CD4-positive, alpha-beta T cell treated with Interleukin-2 at 100 ng/mL for 4 hours (primary cell): ENCODE measurements around the gene LAMP1.
"Not testable (repeated sequence)": the region's sequence is repeated elsewhere in the genome, so short reads cannot be mapped to it uniquely, and the experiment has no call there.

ENCODE experiments used
- DNase-seq: peaks from one replicate; pipeline ENCODE4 v3.0.0-alpha.2; 2020; ENCODE audit warnings: low spot score

The LAMP1 gene

DNA sequence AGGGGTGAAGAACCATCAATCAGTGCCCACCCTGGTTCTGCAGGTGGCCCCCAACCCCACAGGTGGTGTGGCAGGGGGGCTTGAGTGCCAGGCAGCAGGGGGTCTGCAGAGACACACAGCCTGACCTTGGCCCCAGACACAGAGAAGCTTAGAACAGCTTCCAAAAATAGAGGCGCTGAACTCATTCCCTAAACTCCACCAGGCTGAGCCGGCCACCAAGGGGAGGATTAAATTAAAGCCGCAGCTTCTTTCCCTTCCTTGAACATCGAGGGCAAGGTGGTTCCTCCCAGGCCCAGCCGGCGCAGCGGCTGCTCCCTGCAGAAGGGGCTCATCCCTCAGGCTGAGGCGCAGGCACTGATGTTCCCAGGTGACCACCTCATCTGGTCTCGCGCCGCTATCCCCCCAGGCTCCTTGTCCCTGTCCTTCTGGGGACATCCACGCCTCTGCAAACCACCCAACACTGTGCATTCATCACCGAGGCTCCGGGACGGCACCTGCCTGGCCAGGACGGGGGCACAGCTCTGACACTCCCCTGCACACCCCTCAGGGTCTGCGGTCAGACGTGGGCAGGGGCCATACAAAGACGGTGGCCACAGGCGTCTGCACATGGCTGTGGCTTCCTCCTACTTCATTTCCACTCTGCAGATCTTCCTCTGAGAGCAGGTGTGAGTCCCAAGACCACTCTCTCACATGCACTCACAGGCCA is 30.9 kb downstream of the LAMP1 start:
- no peak for DNase-seq

- no peak for DNase-seq
Measured at GRCh38 chr13:113328851-113329250, 31.8 kb downstream of the LAMP1 start.

DNA sequence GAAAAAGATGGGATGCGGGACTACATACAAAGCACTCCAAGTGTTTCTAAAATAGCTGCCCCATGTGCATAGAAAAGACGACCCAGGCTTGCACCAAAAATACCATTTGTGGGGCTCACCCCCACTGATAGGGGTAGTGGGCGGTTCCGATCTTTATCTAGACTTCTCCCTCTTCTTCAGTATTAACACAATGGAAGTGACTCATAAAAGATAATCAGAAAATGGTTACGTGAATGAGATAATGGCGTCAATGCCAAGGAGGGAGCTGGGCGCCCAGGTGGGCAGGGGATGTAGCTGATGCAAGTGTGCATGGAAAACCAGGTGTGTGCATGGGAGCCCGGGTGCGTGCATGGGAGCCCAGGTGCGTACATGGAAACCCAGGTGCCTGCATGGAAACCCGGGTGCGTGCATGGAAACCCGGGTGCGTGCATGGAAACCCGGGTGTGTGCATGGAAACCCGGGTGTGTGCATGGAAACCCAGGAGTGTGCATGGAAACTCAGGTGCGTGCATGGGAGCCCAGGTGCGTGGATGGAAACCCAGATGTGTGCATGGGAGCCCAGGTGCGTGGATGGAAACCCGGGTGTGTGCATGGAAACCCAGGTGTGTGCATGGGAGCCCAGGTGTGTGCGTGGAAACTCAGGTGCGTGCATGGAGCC is 32.7 kb downstream of the LAMP1 start:
- DNase-seq: no peak

GRCh38 chr13:113332615-113333014 is 35.6 kb downstream of the LAMP1 start:
- no peak for DNase-seq

DNA sequence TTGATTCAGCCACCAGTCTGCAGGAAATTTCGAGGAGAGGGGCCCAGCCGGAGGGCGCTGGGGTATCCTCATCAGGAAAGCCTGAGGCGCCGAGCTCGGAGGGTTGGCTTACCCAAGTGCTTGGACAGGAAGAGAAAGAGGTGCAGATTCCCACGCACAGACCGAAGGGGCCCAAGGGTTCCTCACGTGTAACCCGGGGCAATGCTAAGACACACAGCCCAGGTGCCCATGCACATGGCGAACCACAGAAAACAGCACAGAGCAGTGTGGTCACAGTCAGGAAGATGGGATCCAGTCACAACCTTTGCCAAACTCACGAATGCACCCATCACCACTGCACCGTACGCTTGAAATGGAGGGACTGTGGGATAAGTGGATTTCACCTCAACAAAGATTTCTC is 36.0 kb downstream of the LAMP1 start:
- no peak for DNase-seq

- no peak for DNase-seq
Measured at GRCh38 chr13:113337556-113337955, 40.5 kb downstream of the LAMP1 start.

DNA sequence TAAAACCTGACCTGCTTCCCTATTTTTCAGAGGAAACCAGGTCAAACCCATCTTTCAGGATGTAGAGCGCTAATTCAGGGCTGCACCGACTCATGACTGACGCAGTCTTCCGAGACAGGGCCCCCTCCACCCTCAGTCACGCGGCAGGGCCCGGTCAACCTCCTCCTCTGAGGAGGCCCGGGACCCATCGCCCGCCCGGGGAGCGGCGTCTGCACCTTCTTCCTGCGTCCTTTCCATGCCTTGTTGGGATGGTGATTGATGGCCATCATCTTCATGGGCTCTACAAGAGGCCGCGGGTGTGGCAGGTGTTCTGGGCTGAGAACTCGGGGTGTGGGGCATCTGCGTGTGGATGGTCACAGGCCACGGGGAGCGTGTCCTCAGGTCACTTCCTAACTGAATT is 40.9 kb downstream of the LAMP1 start:
- no peak for DNase-seq

- DNase-seq: no peak
Measured at GRCh38 chr13:113338451-113338850, 41.4 kb downstream of the LAMP1 start.

DNA sequence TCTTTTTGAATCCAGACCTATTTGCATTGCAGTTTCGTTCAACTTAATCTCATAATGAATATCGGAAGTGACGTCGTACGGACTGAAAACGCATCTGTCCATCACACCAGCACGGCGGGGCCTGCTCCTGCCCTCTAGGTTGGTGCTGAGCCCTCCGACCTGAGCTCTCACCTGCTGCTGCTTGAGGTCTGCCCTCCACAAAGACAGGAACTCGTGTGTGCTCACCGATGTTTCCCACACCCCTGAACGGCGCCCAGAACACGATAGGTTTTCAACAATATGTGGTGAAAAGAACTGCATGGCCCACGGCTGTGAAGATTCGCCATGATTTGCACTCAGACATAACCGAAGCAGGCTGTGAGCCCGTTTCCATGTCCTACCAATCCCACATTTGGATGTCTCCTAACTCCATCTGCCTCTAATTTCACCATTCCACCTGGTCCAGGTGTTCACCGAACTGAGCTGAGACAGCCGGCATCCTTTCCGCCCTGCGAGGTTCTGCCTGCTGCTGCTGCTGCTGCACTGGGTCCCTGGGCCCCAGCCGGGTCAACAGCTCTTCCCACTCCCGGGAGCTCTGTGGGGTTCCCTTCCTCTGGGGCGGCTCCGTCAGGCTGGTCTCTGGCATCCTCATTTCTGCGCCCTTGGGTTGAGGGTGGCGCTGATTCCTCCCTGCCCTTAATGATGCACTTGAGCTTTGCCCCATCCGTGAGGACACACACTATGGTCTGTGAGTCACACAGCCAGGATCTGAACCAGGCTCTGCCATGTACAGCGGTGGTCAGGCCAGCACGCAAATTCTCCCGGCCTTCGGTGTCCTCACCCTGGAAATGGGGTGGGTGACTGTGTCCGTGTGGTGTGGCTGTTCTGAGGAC is 46.0 kb downstream of the LAMP1 start:
- DNase-seq: no peak

DNA sequence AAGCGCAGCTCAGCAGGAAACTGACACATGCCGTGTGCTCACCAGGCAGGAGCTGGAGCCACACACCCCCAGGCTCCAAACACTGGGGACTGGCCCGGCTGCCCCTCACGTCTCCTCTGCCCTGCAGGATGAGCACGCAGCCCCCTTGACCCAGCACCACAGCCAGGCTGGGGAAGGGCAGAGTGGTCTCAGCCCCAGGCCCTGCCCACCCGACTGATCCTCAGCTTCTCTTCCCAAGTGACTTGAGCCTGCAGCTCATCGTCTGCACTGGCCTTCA is 46.6 kb downstream of the LAMP1 start:
- DNase-seq: no peak

DNA sequence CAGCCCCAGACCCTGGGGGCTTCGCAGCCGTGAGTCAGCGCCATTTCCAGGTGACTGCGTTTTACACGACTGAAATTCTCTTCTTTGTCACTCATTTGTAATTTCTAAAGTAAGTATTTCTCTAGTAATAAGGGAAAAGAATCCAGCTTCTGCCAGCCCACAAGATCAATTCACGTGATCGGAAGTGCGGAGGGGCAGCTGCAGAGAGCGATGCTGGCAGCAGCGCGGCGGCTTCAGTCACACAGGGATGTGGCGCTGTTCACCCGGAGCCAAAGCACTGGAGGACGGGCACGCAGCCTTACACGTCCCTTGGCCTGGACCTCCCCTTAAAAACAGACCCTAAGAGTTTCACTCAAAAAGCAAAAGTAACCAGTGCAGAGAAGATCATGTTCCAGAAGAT is 48.4 kb downstream of the LAMP1 start:
- DNase-seq: no peak

DNA sequence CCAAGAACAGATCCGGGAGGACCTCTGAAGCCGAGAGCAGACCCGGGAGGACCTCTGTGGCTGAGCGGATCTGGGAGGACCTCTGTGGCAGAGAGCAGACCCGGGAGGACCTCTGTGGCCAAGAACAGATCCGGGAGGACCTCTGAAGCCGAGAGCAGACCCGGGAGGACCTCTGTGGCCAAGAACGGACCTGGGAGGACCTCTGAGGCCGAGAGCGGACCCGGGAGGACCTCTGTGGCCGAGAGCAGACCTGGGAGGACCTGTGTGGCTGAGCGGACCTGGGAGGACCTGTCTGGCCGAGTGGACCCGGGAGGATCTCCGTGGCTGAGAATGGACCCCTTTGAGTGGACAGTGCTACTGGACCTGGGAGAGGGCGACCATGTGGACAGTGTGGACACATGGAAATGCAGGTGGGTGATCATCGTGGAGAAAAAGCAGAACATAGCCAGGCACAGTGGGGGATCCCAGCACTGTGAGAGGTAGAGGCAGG is 50.7 kb downstream of the LAMP1 start:
- not testable (repeated sequence) for DNase-seq

DNA sequence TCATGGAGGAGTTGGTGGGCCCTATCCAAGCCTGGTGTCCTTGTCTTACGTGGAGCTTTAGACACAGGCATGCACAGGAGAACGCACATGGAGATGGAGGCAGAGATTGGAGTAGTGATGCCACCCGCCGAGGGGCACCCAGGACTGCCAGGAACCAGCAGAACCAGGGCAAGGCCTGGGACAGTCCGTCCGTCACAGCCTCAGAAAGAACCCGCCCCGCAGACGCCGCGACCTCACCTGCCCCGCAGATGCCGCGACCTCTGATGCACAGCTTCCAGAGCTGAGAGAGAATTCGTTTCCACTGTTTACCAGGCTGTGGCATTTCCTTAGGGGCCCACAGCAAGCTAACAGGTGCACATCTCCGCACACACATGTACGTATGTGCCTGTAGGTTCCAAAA is 51.6 kb downstream of the LAMP1 start:
- DNase-seq: no peak

GRCh38 chr13:113349050-113349449 is 52.0 kb downstream of the LAMP1 start:
- no peak for DNase-seq

GRCh38 chr13:113349491-113349890 is 52.5 kb downstream of the LAMP1 start:
- no peak for DNase-seq

DNA sequence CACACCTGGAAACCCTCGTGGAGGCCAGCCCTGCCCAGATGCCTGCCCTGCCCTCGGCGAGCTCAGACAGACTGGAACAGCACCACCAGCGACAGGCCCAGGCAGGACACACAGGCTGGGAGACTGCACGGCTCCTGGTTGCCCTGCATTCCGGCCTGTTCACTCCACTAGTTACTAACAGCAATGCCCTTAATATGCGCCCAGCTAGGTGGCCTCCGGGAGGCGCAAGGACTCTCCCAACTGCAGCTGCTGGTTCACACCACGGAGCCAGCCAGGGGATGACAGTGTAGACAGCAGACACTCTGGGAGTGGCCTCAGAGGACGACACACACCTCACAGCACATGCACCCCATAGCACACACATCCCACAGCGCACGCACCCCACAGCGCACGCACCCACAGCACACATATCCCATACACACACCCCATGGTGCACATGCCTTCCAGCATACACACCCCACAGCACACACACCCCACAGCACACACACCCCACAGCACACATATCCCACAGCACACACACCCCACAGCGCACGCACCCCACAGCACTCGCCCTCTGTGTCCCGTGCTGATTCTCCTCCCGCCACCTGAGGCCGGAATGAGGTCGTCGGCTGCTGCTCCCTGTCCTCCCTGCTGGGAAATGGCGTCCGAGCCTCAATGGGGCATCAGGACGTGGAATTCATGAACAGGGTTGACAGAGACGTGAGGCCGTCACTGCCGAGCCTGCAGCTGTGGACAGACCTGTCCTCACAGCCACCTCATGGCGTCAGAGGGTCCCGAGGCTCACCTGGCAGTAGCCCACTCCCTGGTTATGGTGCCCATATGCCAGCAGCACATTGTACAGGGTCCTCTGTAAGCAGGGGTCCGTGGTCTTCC is 53.3 kb downstream of the LAMP1 start:
- no peak for DNase-seq

GRCh38 chr13:113350938-113351335 is 53.9 kb downstream of the LAMP1 start:
- no peak for DNase-seq

DNA sequence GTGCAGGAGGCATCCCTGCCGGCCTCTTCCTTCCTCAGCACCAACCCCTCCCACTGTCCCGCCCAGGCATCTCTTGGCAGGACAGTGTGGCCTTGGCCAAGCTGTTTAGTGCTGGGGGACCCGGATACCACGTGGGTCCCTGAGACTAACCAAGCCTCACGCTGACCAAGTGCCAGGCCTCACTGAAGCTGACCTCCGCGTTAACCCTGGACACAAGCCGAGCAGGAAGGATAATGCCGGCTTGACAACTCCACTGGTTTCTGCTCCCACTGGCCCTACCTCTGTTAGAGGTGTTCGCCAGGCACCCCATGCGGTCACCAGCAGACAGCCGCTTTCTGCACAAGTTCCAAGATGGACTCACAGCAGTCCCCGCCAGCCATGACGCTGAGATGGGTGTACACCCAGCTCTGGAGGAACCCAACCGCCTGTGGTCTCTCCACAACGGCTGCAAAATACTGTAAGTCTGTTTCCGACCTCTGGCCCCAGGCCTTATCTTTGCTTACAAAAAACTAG is 54.5 kb downstream of the LAMP1 start:
- no peak for DNase-seq

- no peak for DNase-seq
Measured at GRCh38 chr13:113353254-113353653, 56.2 kb downstream of the LAMP1 start.

GRCh38 chr13:113354831-113355610 is 58.0 kb downstream of the LAMP1 start:
- DNase-seq: no peak

GRCh38 chr13:113355621-113356020 is 58.6 kb downstream of the LAMP1 start:
- DNase-seq: no peak
